Thymus (tissue), 11 donors: ENCODE results near the gene GRAMD1B. TPM values are rescaled to one million over a fixed set of nuclear protein-coding genes. Genes with fewer than 3 reads are reported as not detected.
A peak's percentile ranks its signal among the peaks of the same experiment; 100 is the strongest.
"Not testable (repeated sequence)": the region's sequence is repeated elsewhere in the genome, so short reads cannot be mapped to it uniquely, and the experiment has no call there.

Experiments
- DNase-seq, 9 donors: peaks; one replicate each; pipeline ENCODE4 v3.0.0-alpha.2; 2013; ENCODE audit warnings: low spot score in 9 of 9, low read depth in 6 of 9, missing footprints in 1 of 9
- H3K27ac ChIP-seq, 2 donors: one replicate each; pipeline ENCODE4 v1.5.1; 2013; ENCODE audit warnings: control low read depth in 1 of 2, low read depth in 1 of 2, low read length in 1 of 2, mild to moderate bottlenecking in 1 of 2, moderate library complexity in 1 of 2
- H3K27me3 ChIP-seq, 2 donors: one replicate each; pipeline ENCODE4 v1.5.1; 2013; ENCODE audit warnings: low read length in 1 of 2; ENCODE audit not compliant: control insufficient read depth in 2 of 2, insufficient read depth in 1 of 2
- H3K36me3 ChIP-seq, 2 donors: one replicate each; pipeline ENCODE4 v1.5.1; 2013; ENCODE audit warnings: low read length in 1 of 2, mild to moderate bottlenecking in 1 of 2, moderate library complexity in 1 of 2; ENCODE audit not compliant: control insufficient read depth in 2 of 2, insufficient read depth in 2 of 2
- H3K4me1 ChIP-seq, 2 donors: one replicate each; pipeline ENCODE4 v1.5.1; 2013; ENCODE audit warnings: low read length in 2 of 2; ENCODE audit not compliant: control insufficient read depth in 2 of 2, insufficient read depth in 2 of 2
- H3K4me3 ChIP-seq, 2 donors: one replicate each; pipeline ENCODE4 v1.5.1; 2013; ENCODE audit warnings: low read length in 2 of 2, control low read depth in 1 of 2, mild to moderate bottlenecking in 1 of 2
- H3K9me3 ChIP-seq, 2 donors: one replicate each; pipeline ENCODE4 v1.5.1; 2013; ENCODE audit warnings: low read length in 1 of 2, mild to moderate bottlenecking in 1 of 2; ENCODE audit not compliant: control insufficient read depth in 2 of 2, insufficient read depth in 1 of 2
- WGBS: extraction: QIAGEN DNeasy Blood & Tissue Kit; methylation state at CpG from one replicate; pipeline ENCODE4 v1.1.7; 2013; 5-methylcytosine and 5-hydroxymethylcytosine counted together
- polyA plus RNA-seq: library from polyadenylated mRNA; stranded (reverse); fragments of 200-250 nt; gene quantifications from one replicate; pipeline ENCODE4 v1.2.3, GENCODE V29; 2013
- total RNA-seq: library from RNA; stranded (reverse); fragments of 120-200 nt; gene quantifications from one replicate; pipeline ENCODE4 v1.2.4, GENCODE V29; 2013
- donor health status: healthy.

GRAMD1B gene
- total and polyA plus RNA-seq, 2 donors = 4.8 to 15.6 TPM

DNA sequence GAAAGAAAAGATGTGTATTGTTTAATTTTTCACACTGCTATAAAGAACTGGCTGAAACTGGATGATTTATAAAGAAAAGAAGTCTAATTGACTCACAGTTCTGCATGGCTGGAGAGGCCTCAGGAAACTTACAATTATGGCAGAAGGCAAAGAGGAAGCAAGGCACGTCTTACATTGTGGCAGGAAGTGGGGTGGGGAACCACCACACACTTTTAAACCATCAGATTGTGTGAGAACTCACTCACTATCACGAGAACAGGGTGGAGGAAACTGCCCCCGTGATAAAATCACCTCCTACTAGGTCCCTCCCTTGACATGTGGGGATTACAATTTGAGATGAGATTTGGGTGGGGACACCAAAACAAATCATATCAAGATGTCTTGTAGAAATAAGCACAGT, 229.9 kb downstream of the GRAMD1B start:
- not testable (repeated sequence) for H3K4me3 ChIP-seq, H3K9me3 ChIP-seq, H3K27ac ChIP-seq, H3K4me1 ChIP-seq, H3K36me3 ChIP-seq
- WGBS = 3% methylated on average over 3 of the region's 3 CpGs
- H3K27me3 ChIP-seq = peaks cover 7 to 21% of the 10 kb centered on the region in 2 donors
- DNase-seq = peak in 1 of 9 donors; percentile 22

GRCh38 chr11:123665306-123665705, 235.2 kb downstream of the GRAMD1B start:
- Histone ChIP-seq H3K27me3 (no peaks in the 10 kb centered on the region), H3K4me1 (no peaks in the 10 kb centered on the region), H3K27ac (no peak overlapping the region), H3K9me3 (no peaks in the 10 kb centered on the region), H3K36me3 (no peaks in the 10 kb centered on the region), H3K4me3 (no peak overlapping the region)
- no peak for DNase-seq
- WGBS = 97% methylated on average over 1 of the region's 1 CpG

DNA sequence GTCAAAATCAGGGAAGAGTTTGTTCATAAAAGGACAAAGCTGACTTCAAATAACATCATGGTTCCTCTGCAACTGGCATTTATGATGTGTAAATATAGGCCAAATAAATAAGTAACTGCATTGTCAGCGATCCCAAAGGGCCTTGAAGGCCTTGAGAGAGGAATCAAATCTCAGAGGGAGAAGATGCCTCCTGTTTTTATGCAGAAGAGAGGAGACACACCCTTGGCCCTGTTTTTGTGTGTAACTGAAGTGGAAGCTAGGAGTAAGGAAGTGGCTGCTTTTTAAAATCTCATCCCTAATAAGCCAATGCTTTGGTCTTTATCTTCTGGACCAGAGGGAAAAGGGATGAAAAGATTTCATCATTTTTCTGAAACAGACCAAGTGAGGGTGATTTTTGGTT, 240.0 kb downstream of the GRAMD1B start:
- H3K27ac ChIP-seq = no peak overlapping the region
- peaks cover 0 to 12% of the 10 kb centered on the region in 2 donors for H3K27me3 ChIP-seq
- no peak overlapping the region for H3K4me3 ChIP-seq
- WGBS = 93% methylated on average over 1 of the region's 1 CpG
- H3K9me3 ChIP-seq = no peaks in the 10 kb centered on the region
- no peaks in the 10 kb centered on the region for H3K4me1 ChIP-seq
- no peaks in the 10 kb centered on the region for H3K36me3 ChIP-seq
- no peak for DNase-seq

- H3K4me1 ChIP-seq = no peaks in the 10 kb centered on the region
- peaks cover 0 to 16% of the 10 kb centered on the region in 2 donors for H3K27me3 ChIP-seq
- H3K4me3 ChIP-seq = no peak overlapping the region
- H3K36me3 ChIP-seq = no peaks in the 10 kb centered on the region
- no peak for DNase-seq
- 85% methylated on average over 9 of the region's 9 CpGs for WGBS
- H3K27ac ChIP-seq = no peak overlapping the region
- H3K9me3 ChIP-seq = no peaks in the 10 kb centered on the region
Observed at GRCh38 chr11:123671534-123671933, 241.5 kb downstream of the GRAMD1B start.

DNA sequence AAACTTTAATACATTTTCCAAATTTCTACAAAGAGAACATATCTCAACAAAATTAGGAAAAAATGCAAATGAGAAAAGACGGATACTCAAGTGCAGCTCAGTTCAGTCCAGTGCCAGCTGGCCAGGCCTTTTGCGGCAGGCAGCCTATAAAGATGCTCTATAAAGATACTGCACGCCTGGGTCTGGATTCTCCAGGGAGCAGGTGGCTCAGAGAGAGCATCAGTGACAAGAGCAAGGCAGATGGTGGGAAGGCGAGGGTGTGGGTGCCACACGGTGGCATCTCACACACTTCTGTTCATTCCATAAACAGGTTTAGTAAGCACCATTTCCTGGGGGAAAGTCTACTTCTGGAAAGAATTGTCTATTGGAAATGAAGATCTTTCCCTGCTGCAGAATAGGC, 242.5 kb downstream of the GRAMD1B start:
- Histone ChIP-seq H3K4me3 (no peak overlapping the region), H3K4me1 (no peaks in the 10 kb centered on the region), H3K27ac (no peak overlapping the region), H3K9me3 (no peaks in the 10 kb centered on the region), H3K36me3 (no peaks in the 10 kb centered on the region), H3K27me3 (peaks cover 0 to 19% of the 10 kb centered on the region in 2 donors)
- 96% methylated on average over 5 of the region's 5 CpGs for WGBS
- DNase-seq = no peak

GRCh38 chr11:123674297-123674696, 244.2 kb downstream of the GRAMD1B start:
- Histone ChIP-seq H3K27ac (no peak overlapping the region), H3K36me3 (no peaks in the 10 kb centered on the region), H3K4me3 (no peak overlapping the region), H3K9me3 (no peaks in the 10 kb centered on the region), H3K27me3 (peaks cover 3 to 28% of the 10 kb centered on the region in 2 donors), H3K4me1 (no peaks in the 10 kb centered on the region)
- 69% methylated on average over 2 of the region's 2 CpGs for WGBS
- no peak for DNase-seq

Other genes with a start within 250 kb of the GRAMD1B start
- 0.80 TPM for gene CLMP, start 235.0 kb upstream of the GRAMD1B start, total RNA-seq
- 1.1 TPM for gene CLMP, start 235.0 kb upstream of the GRAMD1B start, polyA plus RNA-seq
- gene SCN3B, start 224.4 kb downstream of the GRAMD1B start, total RNA-seq = 0.14 TPM
- 0.84 TPM for gene SCN3B, start 224.4 kb downstream of the GRAMD1B start, polyA plus RNA-seq